Measurements from ENCODE around the gene SMG9.

- TF ChIP-seq ZNF335 (tag by site-specific recombination; conservative IDR thresholded peaks at IDR 0.05) (no peak), ZBTB21 (tag by site-specific recombination; IDR thresholded peaks at IDR 0.05) (no peak), ZNF776 (tag by site-specific recombination; IDR thresholded peaks at IDR 0.05; ENCODE audit: borderline replicate concordance) (no peak), ZXDB (tag by site-specific recombination; IDR thresholded peaks at IDR 0.05) (no peak), REPIN1 (tag by site-specific recombination; IDR thresholded peaks at IDR 0.05; ENCODE audit: low read depth) (no peak)
- TF ChIP-seq, protein P1, sequence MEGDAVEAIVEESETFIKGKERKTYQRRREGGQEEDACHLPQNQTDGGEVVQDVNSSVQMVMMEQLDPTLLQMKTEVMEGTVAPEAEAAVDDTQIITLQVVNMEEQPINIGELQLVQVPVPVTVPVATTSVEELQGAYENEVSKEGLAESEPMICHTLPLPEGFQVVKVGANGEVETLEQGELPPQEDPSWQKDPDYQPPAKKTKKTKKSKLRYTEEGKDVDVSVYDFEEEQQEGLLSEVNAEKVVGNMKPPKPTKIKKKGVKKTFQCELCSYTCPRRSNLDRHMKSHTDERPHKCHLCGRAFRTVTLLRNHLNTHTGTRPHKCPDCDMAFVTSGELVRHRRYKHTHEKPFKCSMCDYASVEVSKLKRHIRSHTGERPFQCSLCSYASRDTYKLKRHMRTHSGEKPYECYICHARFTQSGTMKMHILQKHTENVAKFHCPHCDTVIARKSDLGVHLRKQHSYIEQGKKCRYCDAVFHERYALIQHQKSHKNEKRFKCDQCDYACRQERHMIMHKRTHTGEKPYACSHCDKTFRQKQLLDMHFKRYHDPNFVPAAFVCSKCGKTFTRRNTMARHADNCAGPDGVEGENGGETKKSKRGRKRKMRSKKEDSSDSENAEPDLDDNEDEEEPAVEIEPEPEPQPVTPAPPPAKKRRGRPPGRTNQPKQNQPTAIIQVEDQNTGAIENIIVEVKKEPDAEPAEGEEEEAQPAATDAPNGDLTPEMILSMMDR (tag by site-specific recombination; IDR thresholded peaks at IDR 0.05), result no peak
- TF ChIP-seq, protein P2, sequence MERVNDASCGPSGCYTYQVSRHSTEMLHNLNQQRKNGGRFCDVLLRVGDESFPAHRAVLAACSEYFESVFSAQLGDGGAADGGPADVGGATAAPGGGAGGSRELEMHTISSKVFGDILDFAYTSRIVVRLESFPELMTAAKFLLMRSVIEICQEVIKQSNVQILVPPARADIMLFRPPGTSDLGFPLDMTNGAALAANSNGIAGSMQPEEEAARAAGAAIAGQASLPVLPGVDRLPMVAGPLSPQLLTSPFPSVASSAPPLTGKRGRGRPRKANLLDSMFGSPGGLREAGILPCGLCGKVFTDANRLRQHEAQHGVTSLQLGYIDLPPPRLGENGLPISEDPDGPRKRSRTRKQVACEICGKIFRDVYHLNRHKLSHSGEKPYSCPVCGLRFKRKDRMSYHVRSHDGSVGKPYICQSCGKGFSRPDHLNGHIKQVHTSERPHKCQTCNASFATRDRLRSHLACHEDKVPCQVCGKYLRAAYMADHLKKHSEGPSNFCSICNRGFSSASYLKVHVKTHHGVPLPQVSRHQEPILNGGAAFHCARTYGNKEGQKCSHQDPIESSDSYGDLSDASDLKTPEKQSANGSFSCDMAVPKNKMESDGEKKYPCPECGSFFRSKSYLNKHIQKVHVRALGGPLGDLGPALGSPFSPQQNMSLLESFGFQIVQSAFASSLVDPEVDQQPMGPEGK (tag by site-specific recombination; IDR thresholded peaks at IDR 0.05), result no peak
Measured at GRCh38 chr19:43735957-43736356, 18.8 kb downstream of the SMG9 start.
